HEK293 (cell line): Measurements from ENCODE around the gene ZDHHC21.

Experiments
- CTCF ChIA-PET: fragments of 350-600 bp; formaldehyde crosslinking; extraction: SDS; loops from one replicate; lab custom pipeline; 2021; ENCODE audit warnings: antibody characterized with exemption; lab: Yijun Ruan, JAX
- POLR2A ChIA-PET: fragments of 300-600 bp; formaldehyde crosslinking; extraction: SDS; loops from one replicate; lab custom pipeline; 2020; ENCODE audit warnings: antibody characterized with exemption, inconsistent platforms; lab: Yijun Ruan, JAX
- H3K27ac ChIP-seq: fragments of 200-500 bp; sonication (Bioruptor generic); 2 replicates; pipeline ENCODE4 v1.5.1; 2014; ENCODE audit warnings: low read depth, low read length, control low read depth, inconsistent platforms; ENCODE audit errors: extremely low read depth
- H3K36me3 ChIP-seq, 2 experiments: fragments of 200-500 bp in 1 of 2; sonication (Bioruptor generic) in 1 of 2; 1 replicate in 1 of 2; 2 replicates in 1 of 2; pipeline ENCODE4 v1.5.1; 2014 to 2017; ENCODE audit warnings: inconsistent platforms in 2 of 2, low read length in 2 of 2; ENCODE audit not compliant: control insufficient read depth in 2 of 2, insufficient read depth in 1 of 2
- H3K4me1 ChIP-seq: fragments of 200-500 bp; sonication (Bioruptor generic); 2 replicates; pipeline ENCODE4 v1.5.1; 2014; ENCODE audit warnings: mild to moderate bottlenecking, low read length, inconsistent platforms; ENCODE audit not compliant: control insufficient read depth, insufficient read depth
- H3K4me3 ChIP-seq: 2 replicates; pipeline ENCODE4 v1.5.1; 2011; ENCODE audit warnings: low read depth, mild to moderate bottlenecking, control low read depth, low read length, moderate library complexity
- H3K9me3 ChIP-seq: fragments of 200-500 bp; sonication (Bioruptor generic); 2 replicates; pipeline ENCODE4 v1.5.1; 2014; ENCODE audit warnings: low read depth, low read length, inconsistent platforms; ENCODE audit not compliant: control insufficient read depth, insufficient read depth
- PRDM1 ChIP-seq: fragments of 450-650 bp; formaldehyde crosslinking; IDR thresholded peaks from 2 replicates; pipeline ENCODE4; 2016; ENCODE audit warnings: missing biosample characterization, missing genetic modification characterization
- SCRT1 ChIP-seq: fragments of 450-650 bp; formaldehyde crosslinking; IDR thresholded peaks from 2 replicates; pipeline ENCODE4 v1.5.1; 2016; ENCODE audit warnings: missing biosample characterization, missing genetic modification characterization, borderline replicate concordance
- TRIM28 ChIP-seq: IDR thresholded peaks from 2 replicates; pipeline ENCODE4 v1.6.1; 2011; ENCODE audit warnings: low read length, control low read depth, borderline replicate concordance
- YY1 ChIP-seq: fragments of 450-650 bp; formaldehyde crosslinking; IDR thresholded peaks from 2 replicates; pipeline ENCODE4 v1.5.1; 2018; ENCODE audit warnings: missing biosample characterization, missing genetic modification characterization
- ZNF174 ChIP-seq: fragments of 450-650 bp; formaldehyde crosslinking; IDR thresholded peaks from 2 replicates; pipeline ENCODE4 v1.5.0; 2017; ENCODE audit warnings: missing biosample characterization, mild to moderate bottlenecking, missing genetic modification characterization
- ZNF184 ChIP-seq: fragments of 450-650 bp; IDR thresholded peaks from 2 replicates; pipeline ENCODE4 v1.5.1; 2018; ENCODE audit warnings: missing biosample characterization, mild to moderate bottlenecking, missing genetic modification characterization
- ZNF24 ChIP-seq: fragments of 450-650 bp; formaldehyde crosslinking; IDR thresholded peaks from 2 replicates; pipeline ENCODE4 v1.5.1; 2016; ENCODE audit warnings: missing biosample characterization, missing genetic modification characterization
- ZNF292 ChIP-seq: fragments of 450-650 bp; formaldehyde crosslinking; IDR thresholded peaks from 2 replicates; pipeline ENCODE4 v1.5.1; 2016; ENCODE audit warnings: low read depth, missing biosample characterization, missing genetic modification characterization, borderline replicate concordance
- ZNF416 ChIP-seq: fragments of 450-650 bp; formaldehyde crosslinking; IDR thresholded peaks from 2 replicates; pipeline ENCODE4 v1.5.1; 2016; ENCODE audit warnings: missing biosample characterization, missing genetic modification characterization
- ZNF596 ChIP-seq: fragments of 450-650 bp; IDR thresholded peaks from 2 replicates; pipeline ENCODE4 v1.5.0; 2018; ENCODE audit warnings: missing biosample characterization, mild to moderate bottlenecking, missing genetic modification characterization, moderate library complexity
- ZNF660 ChIP-seq: fragments of 450-650 bp; IDR thresholded peaks from 2 replicates; pipeline ENCODE4 v1.5.1; 2018; ENCODE audit warnings: missing biosample characterization, mild to moderate bottlenecking, missing genetic modification characterization
- ZNF776 ChIP-seq: fragments of 450-650 bp; formaldehyde crosslinking; IDR thresholded peaks from 2 replicates; pipeline ENCODE4 v1.5.0; 2017; ENCODE audit warnings: missing biosample characterization, missing genetic modification characterization, borderline replicate concordance
- ZNF791 ChIP-seq: fragments of 450-650 bp; formaldehyde crosslinking; IDR thresholded peaks from 2 replicates; pipeline ENCODE4 v1.5.1; 2016; ENCODE audit warnings: missing biosample characterization, missing genetic modification characterization
- ZNF792 ChIP-seq: fragments of 450-650 bp; formaldehyde crosslinking; IDR thresholded peaks from 2 replicates; pipeline ENCODE4 v1.5.1; 2016; ENCODE audit warnings: missing biosample characterization, missing genetic modification characterization
- TF ChIP-seq, protein P1 (sequence below): fragments of 450-650 bp; formaldehyde crosslinking; IDR thresholded peaks from 2 replicates; pipeline ENCODE4 v1.5.1; 2016; ENCODE audit warnings: missing biosample characterization, missing genetic modification characterization
- TF ChIP-seq, protein P2 (sequence below): fragments of 450-650 bp; formaldehyde crosslinking; IDR thresholded peaks from 2 replicates; pipeline ENCODE4 v1.5.1; 2016; ENCODE audit warnings: missing biosample characterization, missing genetic modification characterization
- TF ChIP-seq, protein P3 (sequence below): fragments of 450-650 bp; formaldehyde crosslinking; IDR thresholded peaks from 2 replicates; pipeline ENCODE4 v1.5.1; 2016; ENCODE audit warnings: missing biosample characterization, missing genetic modification characterization
- TF ChIP-seq, protein P4 (sequence below): fragments of 450-650 bp; formaldehyde crosslinking; IDR thresholded peaks from 2 replicates; pipeline ENCODE4 v1.5.1; 2016; ENCODE audit warnings: missing biosample characterization, missing genetic modification characterization
- TF ChIP-seq, protein P5 (sequence below): fragments of 450-650 bp; formaldehyde crosslinking; IDR thresholded peaks from 2 replicates; pipeline ENCODE4 v1.5.1; 2016; ENCODE audit warnings: missing biosample characterization, missing genetic modification characterization
- TF ChIP-seq, protein P6 (sequence below): IDR thresholded peaks from 2 replicates; pipeline ENCODE4 v1.6.1; 2011; ENCODE audit warnings: mild to moderate bottlenecking, low read depth, low read length, borderline replicate concordance

The ZDHHC21 gene

DNA sequence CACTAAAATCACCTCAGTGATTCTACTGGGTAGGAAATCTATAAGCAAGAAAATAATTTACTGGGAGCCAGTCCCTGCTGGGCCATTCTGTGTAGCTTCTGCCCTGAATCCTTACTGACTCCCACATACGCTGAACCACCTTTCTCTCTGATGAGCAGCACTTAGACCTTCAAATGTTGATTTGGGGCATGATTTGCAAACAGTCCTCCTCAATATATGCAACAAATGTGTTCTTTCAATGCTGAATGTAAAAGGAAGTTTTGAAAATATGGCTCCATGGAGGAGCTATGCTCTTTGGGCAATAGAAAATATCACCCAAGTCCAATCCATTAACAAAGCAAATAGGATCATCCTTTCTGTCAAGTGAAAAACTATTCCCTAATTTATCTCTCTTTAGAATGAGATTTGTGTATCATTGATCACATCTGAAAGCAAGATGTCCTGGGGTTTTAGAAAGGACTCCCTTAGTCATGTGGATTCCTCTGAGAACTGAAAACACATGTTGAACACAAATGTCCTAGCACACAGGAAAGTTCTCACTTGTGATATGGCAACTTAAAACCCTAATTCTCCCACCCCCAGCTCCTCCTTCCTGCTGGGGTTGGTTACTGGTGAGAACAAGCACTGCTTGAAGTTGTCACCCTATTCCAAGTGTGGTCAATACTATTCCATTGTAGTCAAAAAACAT lies 38.2 kb upstream of the ZDHHC21 start:
- POLR2A ChIA-PET: no interaction called here
- H3K4me3 ChIP-seq: no peak overlapping the region
- CTCF ChIA-PET: no interaction called here
- TF ChIP-seq, protein P1, sequence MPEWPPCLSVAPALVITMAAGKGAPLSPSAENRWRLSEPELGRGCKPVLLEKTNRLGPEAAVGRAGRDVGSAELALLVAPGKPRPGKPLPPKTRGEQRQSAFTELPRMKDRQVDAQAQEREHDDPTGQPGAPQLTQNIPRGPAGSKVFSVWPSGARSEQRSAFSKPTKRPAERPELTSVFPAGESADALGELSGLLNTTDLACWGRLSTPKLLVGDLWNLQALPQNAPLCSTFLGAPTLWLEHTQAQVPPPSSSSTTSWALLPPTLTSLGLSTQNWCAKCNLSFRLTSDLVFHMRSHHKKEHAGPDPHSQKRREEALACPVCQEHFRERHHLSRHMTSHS (tag by site-specific recombination): no peak
- TF ChIP-seq ZNF292 (tag by site-specific recombination): no peak
- TF ChIP-seq, all 188 proteins: peak for 0
- Histone ChIP-seq H3K9me3 (no peaks in the 10 kb centered on the region), H3K4me1 (no peaks in the 10 kb centered on the region), H3K27ac (no peak overlapping the region), H3K36me3 (no peaks in the 10 kb centered on the region)

DNA sequence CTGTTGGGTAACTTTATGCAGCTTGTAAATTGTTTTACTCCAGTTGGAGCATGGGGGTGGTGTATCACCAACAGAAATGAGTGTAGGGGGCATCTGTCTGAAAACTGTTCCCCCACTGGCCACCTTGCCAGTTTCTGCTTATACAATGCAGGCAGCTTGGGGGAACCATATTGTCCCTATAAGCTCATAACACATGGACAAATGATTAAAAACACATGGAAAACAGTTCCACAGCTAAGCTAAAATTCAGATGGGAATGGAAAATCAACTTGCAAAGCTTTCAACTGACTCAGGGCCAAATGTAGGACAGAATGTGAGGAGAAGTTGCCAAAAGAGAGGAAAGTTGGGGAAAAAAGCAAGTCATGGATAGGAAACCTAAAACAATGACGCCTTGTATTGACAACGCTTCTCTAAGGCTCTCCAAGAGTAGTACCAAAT lies 37.2 kb upstream of the ZDHHC21 start:
- Histone ChIP-seq H3K27ac (no peak overlapping the region), H3K36me3 (no peaks in the 10 kb centered on the region), H3K4me1 (no peaks in the 10 kb centered on the region), H3K9me3 (no peaks in the 10 kb centered on the region), H3K4me3 (no peak overlapping the region)
- ChIA-PET POLR2A (no interaction called here), CTCF (no interaction called here)
- TF ChIP-seq ZNF596 (tag by site-specific recombination): no peak
- TF ChIP-seq TRIM28: no peak

DNA sequence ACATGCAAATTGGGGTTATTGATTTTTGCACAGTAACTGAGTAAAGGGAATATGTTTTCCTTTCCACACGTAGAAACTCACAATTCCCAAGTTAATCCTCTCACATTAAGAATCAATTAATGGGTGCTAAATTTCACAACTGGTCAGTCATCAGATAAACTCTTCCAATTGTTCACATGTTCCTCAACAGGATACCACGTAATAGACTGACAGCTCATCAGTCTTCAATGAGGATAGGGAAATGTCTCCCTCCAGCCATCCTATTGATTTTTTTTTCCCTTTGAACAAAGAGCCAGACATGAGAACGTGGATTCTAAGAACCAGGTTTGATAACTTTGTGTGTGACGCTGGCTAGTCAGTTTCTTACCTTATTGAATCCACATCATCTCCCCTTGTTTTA lies 30.1 kb upstream of the ZDHHC21 start:
- CTCF ChIA-PET: interaction anchor here (1.1 kb wide), 1 partner anchor 14 kb away, joined by 3 read pairs; no protein-coding TSS in a partner anchor

More for the DNA sequence above, 30.1 kb upstream of the ZDHHC21 start:
- TF ChIP-seq PRDM1 (tag by site-specific recombination): no peak
- no peak for TF ChIP-seq ZNF776 (tag by site-specific recombination)
- no peak for TF ChIP-seq ZNF416 (tag by site-specific recombination)
- TF ChIP-seq, protein P2, sequence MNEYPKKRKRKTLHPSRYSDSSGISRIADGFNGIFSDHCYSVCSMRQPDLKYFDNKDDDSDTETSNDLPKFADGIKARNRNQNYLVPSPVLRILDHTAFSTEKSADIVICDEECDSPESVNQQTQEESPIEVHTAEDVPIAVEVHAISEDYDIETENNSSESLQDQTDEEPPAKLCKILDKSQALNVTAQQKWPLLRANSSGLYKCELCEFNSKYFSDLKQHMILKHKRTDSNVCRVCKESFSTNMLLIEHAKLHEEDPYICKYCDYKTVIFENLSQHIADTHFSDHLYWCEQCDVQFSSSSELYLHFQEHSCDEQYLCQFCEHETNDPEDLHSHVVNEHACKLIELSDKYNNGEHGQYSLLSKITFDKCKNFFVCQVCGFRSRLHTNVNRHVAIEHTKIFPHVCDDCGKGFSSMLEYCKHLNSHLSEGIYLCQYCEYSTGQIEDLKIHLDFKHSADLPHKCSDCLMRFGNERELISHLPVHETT (tag by site-specific recombination): no peak
- TF ChIP-seq, protein P3, sequence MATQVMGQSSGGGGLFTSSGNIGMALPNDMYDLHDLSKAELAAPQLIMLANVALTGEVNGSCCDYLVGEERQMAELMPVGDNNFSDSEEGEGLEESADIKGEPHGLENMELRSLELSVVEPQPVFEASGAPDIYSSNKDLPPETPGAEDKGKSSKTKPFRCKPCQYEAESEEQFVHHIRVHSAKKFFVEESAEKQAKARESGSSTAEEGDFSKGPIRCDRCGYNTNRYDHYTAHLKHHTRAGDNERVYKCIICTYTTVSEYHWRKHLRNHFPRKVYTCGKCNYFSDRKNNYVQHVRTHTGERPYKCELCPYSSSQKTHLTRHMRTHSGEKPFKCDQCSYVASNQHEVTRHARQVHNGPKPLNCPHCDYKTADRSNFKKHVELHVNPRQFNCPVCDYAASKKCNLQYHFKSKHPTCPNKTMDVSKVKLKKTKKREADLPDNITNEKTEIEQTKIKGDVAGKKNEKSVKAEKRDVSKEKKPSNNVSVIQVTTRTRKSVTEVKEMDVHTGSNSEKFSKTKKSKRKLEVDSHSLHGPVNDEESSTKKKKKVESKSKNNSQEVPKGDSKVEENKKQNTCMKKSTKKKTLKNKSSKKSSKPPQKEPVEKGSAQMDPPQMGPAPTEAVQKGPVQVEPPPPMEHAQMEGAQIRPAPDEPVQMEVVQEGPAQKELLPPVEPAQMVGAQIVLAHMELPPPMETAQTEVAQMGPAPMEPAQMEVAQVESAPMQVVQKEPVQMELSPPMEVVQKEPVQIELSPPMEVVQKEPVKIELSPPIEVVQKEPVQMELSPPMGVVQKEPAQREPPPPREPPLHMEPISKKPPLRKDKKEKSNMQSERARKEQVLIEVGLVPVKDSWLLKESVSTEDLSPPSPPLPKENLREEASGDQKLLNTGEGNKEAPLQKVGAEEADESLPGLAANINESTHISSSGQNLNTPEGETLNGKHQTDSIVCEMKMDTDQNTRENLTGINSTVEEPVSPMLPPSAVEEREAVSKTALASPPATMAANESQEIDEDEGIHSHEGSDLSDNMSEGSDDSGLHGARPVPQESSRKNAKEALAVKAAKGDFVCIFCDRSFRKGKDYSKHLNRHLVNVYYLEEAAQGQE (tag by site-specific recombination): no peak
- TF ChIP-seq ZNF184 (tag by site-specific recombination): no peak
- TF ChIP-seq SCRT1 (tag by site-specific recombination): no peak
- TF ChIP-seq, protein P4, sequence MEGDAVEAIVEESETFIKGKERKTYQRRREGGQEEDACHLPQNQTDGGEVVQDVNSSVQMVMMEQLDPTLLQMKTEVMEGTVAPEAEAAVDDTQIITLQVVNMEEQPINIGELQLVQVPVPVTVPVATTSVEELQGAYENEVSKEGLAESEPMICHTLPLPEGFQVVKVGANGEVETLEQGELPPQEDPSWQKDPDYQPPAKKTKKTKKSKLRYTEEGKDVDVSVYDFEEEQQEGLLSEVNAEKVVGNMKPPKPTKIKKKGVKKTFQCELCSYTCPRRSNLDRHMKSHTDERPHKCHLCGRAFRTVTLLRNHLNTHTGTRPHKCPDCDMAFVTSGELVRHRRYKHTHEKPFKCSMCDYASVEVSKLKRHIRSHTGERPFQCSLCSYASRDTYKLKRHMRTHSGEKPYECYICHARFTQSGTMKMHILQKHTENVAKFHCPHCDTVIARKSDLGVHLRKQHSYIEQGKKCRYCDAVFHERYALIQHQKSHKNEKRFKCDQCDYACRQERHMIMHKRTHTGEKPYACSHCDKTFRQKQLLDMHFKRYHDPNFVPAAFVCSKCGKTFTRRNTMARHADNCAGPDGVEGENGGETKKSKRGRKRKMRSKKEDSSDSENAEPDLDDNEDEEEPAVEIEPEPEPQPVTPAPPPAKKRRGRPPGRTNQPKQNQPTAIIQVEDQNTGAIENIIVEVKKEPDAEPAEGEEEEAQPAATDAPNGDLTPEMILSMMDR (tag by site-specific recombination): no peak
- TF ChIP-seq ZNF24 (tag by site-specific recombination): no peak
- TF ChIP-seq, protein P5, sequence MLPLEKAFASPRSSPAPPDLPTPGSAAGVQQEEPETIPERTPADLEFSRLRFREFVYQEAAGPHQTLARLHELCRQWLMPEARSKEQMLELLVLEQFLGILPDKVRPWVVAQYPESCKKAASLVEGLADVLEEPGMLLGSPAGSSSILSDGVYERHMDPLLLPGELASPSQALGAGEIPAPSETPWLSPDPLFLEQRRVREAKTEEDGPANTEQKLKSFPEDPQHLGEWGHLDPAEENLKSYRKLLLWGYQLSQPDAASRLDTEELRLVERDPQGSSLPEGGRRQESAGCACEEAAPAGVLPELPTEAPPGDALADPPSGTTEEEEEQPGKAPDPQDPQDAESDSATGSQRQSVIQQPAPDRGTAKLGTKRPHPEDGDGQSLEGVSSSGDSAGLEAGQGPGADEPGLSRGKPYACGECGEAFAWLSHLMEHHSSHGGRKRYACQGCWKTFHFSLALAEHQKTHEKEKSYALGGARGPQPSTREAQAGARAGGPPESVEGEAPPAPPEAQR (tag by site-specific recombination): no peak
- TF ChIP-seq YY1: no peak
- no peak for TF ChIP-seq ZNF660 (tag by site-specific recombination)
- TF ChIP-seq, protein P6, sequence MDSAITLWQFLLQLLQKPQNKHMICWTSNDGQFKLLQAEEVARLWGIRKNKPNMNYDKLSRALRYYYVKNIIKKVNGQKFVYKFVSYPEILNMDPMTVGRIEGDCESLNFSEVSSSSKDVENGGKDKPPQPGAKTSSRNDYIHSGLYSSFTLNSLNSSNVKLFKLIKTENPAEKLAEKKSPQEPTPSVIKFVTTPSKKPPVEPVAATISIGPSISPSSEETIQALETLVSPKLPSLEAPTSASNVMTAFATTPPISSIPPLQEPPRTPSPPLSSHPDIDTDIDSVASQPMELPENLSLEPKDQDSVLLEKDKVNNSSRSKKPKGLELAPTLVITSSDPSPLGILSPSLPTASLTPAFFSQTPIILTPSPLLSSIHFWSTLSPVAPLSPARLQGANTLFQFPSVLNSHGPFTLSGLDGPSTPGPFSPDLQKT: no peak
- TF ChIP-seq ZNF791 (tag by site-specific recombination): no peak
- TF ChIP-seq ZNF174 (tag by site-specific recombination): no peak
- TF ChIP-seq ZNF792 (tag by site-specific recombination): no peak
- Histone ChIP-seq H3K36me3 (no peaks in the 10 kb centered on the region), H3K9me3 (no peaks in the 10 kb centered on the region), H3K4me1 (no peaks in the 10 kb centered on the region), H3K27ac (no peak overlapping the region), H3K4me3 (no peak overlapping the region)
- POLR2A ChIA-PET: no interaction called here
